Measurements from ENCODE around the gene MMGT1. TPM values are rescaled to one million over a fixed set of nuclear protein-coding genes. Genes with fewer than 3 reads are reported as not detected.

MMGT1 gene
- total RNA-seq, 1 experiment from 2014 or later = 25.8 TPM

GRCh38 chrX:135984791-135985156 lies 11.0 kb upstream of the MMGT1 start:
- ChIA-PET CTCF (no interaction called here), POLR2A (ENCODE audit: low non-redundant PET) (no interaction called here)
- no TSS peak for BruUV-seq (replicated peaks)
- Histone ChIP-seq H3K36me3 (ENCODE audit: insufficient read depth, low read length, poor library complexity, severe bottlenecking) (no peaks in the 10 kb centered on the region), H3K4me3 (ENCODE audit: low read depth, low read length, poor library complexity, severe bottlenecking) (peak overlapping the region; percentile 69), H3K9me3 (ENCODE audit: low read depth, low read length, poor library complexity, severe bottlenecking) (no peaks in the 10 kb centered on the region), H3K4me1 (ENCODE audit: insufficient read depth, low read length, poor library complexity, severe bottlenecking) (no peaks in the 10 kb centered on the region), H3K27me3 (replicated peaks; ENCODE audit: insufficient read depth, low read depth, low read length, poor library complexity) (no peaks in the 10 kb centered on the region), H3K27ac (ENCODE audit: low read depth, low read length, poor library complexity, severe bottlenecking) (peak overlapping the region; percentile 41)
- intact Hi-C loops (cut with micrococcal nuclease; ENCODE audit: unreplicated experiment) = no loop called here
- no peak for TF ChIP-seq CTCF (conservative IDR thresholded peaks at IDR 0.05; ENCODE audit: low read depth, low read length)
- no peak for TF ChIP-seq EZH2 (IDR thresholded peaks at IDR 0.05; ENCODE audit: borderline replicate concordance, low read depth, low read length, poor library complexity, severe bottlenecking)
- DNase-seq (ENCODE audit: low spot score) = no peak

- BruUV-seq (replicated peaks) = no TSS peak
- CTCF ChIA-PET = no interaction called here
- Histone ChIP-seq H3K4me1 (ENCODE audit: insufficient read depth, low read length, poor library complexity, severe bottlenecking) (no peaks in the 10 kb centered on the region), H3K36me3 (ENCODE audit: insufficient read depth, low read length, poor library complexity, severe bottlenecking) (no peaks in the 10 kb centered on the region), H3K27ac (ENCODE audit: low read depth, low read length, poor library complexity, severe bottlenecking) (no peak overlapping the region), H3K9me3 (ENCODE audit: low read depth, low read length, poor library complexity, severe bottlenecking) (no peaks in the 10 kb centered on the region), H3K4me3 (ENCODE audit: low read depth, low read length, poor library complexity, severe bottlenecking) (no peak overlapping the region), H3K27me3 (replicated peaks; ENCODE audit: insufficient read depth, low read depth, low read length, poor library complexity) (no peaks in the 10 kb centered on the region)
- intact Hi-C loops (cut with micrococcal nuclease; ENCODE audit: unreplicated experiment) = no loop called here
- POLR2A ChIA-PET (ENCODE audit: low non-redundant PET) = no interaction called here
- no peak for DNase-seq (ENCODE audit: low spot score)
- TF ChIP-seq EZH2 (IDR thresholded peaks at IDR 0.05; ENCODE audit: borderline replicate concordance, low read depth, low read length, poor library complexity, severe bottlenecking) (no peak), CTCF (conservative IDR thresholded peaks at IDR 0.05; ENCODE audit: low read depth, low read length) (no peak)
These were observed 10.5 kb upstream of the MMGT1 start for GRCh38 chrX:135984256-135984655.

GRCh38 chrX:135982860-135983259 lies 9.1 kb upstream of the MMGT1 start:
- no peak for TF ChIP-seq EZH2 (IDR thresholded peaks at IDR 0.05; ENCODE audit: borderline replicate concordance, low read depth, low read length, poor library complexity, severe bottlenecking)
- no peak for TF ChIP-seq CTCF (conservative IDR thresholded peaks at IDR 0.05; ENCODE audit: low read depth, low read length)
- ChIA-PET CTCF (no interaction called here), POLR2A (ENCODE audit: low non-redundant PET) (no interaction called here)
- no TSS peak for BruUV-seq (replicated peaks)
- Histone ChIP-seq H3K27ac (ENCODE audit: low read depth, low read length, poor library complexity, severe bottlenecking) (no peak overlapping the region), H3K4me1 (ENCODE audit: insufficient read depth, low read length, poor library complexity, severe bottlenecking) (no peaks in the 10 kb centered on the region), H3K27me3 (replicated peaks; ENCODE audit: insufficient read depth, low read depth, low read length, poor library complexity) (no peaks in the 10 kb centered on the region), H3K36me3 (ENCODE audit: insufficient read depth, low read length, poor library complexity, severe bottlenecking) (no peaks in the 10 kb centered on the region), H3K4me3 (ENCODE audit: low read depth, low read length, poor library complexity, severe bottlenecking) (no peak overlapping the region), H3K9me3 (ENCODE audit: low read depth, low read length, poor library complexity, severe bottlenecking) (no peaks in the 10 kb centered on the region)
- intact Hi-C loops (cut with micrococcal nuclease; ENCODE audit: unreplicated experiment) = no loop called here
- DNase-seq (ENCODE audit: low spot score) = no peak
